ENCODE measurements around the gene FOXS1.

FOXS1 gene

DNA sequence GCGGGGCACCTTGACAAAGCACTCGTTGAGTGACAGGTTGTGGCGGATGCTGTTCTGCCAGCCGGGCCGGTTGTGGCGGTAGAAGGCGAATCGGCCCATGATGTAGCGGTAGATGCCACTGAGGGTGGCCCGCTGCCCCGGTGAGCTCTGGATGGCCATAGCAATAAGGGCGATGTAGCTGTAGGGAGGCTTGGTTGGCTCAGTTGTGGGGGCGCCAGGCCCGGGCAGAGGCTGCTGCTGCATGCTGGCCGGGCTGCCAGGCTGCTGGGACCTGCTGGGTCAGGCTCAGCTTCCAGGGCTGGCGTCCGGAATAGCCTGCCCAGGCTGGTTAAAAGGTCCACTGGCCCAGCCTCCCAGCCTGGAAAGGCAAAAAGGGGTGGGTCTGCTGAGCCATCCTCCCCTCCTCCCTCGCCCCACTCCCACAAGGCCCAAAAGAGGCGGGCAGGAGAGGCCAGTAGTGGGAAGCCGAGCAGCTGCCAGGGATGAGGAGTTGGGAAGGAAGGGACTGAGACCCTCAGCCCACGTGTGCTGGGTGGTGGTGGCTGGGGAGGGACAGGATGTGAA is at the start of gene FOXS1:
Gene FOXS1, minus strand, starts transcription at position 305 of the 564 bp plus-strand sequence. Its CDS starts 62 bp downstream, at position 243.
- no peak within 1 kb of the TSS for H3K4me3 ChIP-seq (ENCODE audit: low read depth in 1 of 2, low read length in 2 of 2)
- H3K9me3 ChIP-seq (ENCODE audit: insufficient read depth, low read length, severe bottlenecking) = no peaks in the 10 kb centered on the region
- no peaks in the 10 kb centered on the region for H3K36me3 ChIP-seq (ENCODE audit: insufficient read depth, low read length)
- H2AFZ ChIP-seq (ENCODE audit: low read depth, low read length) = no peak within 1 kb of the TSS
- DNase-seq (no peak), ATAC-seq (ENCODE audit: insufficient read depth, low read depth) (no peak)
- no peaks in the 10 kb centered on the region for H3K4me1 ChIP-seq (ENCODE audit: insufficient read depth, low read length)
- H3K9ac ChIP-seq (ENCODE audit: low read depth, low read length) = no peak within 1 kb of the TSS
- H3K27me3 ChIP-seq (ENCODE audit: insufficient read depth, low read length, poor library complexity) = no peaks in the 10 kb centered on the region
- no peak within 1 kb of the TSS for H3K27ac ChIP-seq (ENCODE audit: low read length)
- no peak within 1 kb of the TSS for H3K4me2 ChIP-seq (ENCODE audit: insufficient read depth, low read length)
- peaks cover 9% of the 10 kb centered on the region for H4K20me1 ChIP-seq (ENCODE audit: insufficient read depth, low read length)
- TF ChIP-seq, protein P1, sequence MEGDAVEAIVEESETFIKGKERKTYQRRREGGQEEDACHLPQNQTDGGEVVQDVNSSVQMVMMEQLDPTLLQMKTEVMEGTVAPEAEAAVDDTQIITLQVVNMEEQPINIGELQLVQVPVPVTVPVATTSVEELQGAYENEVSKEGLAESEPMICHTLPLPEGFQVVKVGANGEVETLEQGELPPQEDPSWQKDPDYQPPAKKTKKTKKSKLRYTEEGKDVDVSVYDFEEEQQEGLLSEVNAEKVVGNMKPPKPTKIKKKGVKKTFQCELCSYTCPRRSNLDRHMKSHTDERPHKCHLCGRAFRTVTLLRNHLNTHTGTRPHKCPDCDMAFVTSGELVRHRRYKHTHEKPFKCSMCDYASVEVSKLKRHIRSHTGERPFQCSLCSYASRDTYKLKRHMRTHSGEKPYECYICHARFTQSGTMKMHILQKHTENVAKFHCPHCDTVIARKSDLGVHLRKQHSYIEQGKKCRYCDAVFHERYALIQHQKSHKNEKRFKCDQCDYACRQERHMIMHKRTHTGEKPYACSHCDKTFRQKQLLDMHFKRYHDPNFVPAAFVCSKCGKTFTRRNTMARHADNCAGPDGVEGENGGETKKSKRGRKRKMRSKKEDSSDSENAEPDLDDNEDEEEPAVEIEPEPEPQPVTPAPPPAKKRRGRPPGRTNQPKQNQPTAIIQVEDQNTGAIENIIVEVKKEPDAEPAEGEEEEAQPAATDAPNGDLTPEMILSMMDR (IDR thresholded peaks at IDR 0.05; ENCODE audit: borderline replicate concordance, extremely low read depth, low read length, poor library complexity, severe bottlenecking) = no peak
- no peak for TF ChIP-seq EZH2 (IDR thresholded peaks at IDR 0.05; ENCODE audit: borderline replicate concordance, low read depth, low read length, severe bottlenecking)
- no peaks in the 10 kb centered on the region for H3K79me2 ChIP-seq (ENCODE audit: insufficient read depth, low read length)

DNA sequence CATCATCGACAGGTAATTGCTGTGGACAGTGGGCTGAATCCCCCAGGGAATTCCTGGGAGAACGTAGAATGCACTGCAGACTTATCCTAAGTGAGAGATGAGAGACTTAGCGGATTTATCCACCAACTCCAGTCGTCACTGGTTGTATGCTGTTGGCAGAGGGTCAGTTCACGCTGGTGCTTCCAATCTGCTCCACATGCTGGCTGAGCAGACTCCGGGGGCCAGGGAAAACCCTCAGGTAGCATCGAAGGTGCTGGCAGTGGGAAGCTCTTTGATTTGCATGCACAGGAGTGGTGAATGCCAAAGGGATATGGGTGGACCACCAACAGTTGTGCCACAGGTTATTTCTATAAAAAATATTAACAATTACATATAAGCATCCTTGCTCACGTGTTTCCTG is 45.2 kb upstream of the FOXS1 start:
- H3K27me3 ChIP-seq (ENCODE audit: insufficient read depth, low read length, poor library complexity) = peaks cover 5% of the 10 kb centered on the region
- no peak overlapping the region for H2AFZ ChIP-seq (ENCODE audit: low read depth, low read length)
- TF ChIP-seq, protein P1 (IDR thresholded peaks at IDR 0.05; ENCODE audit: borderline replicate concordance, extremely low read depth, low read length, poor library complexity, severe bottlenecking) = no peak
- TF ChIP-seq EZH2 (IDR thresholded peaks at IDR 0.05; ENCODE audit: borderline replicate concordance, low read depth, low read length, severe bottlenecking) = no peak
- DNase-seq = no peak
- no peaks in the 10 kb centered on the region for H3K4me1 ChIP-seq (ENCODE audit: insufficient read depth, low read length)
- no peak overlapping the region for H3K4me2 ChIP-seq (ENCODE audit: insufficient read depth, low read length)
- no peak overlapping the region for H3K27ac ChIP-seq (ENCODE audit: low read length)
- H3K9me3 ChIP-seq (ENCODE audit: insufficient read depth, low read length, severe bottlenecking) = no peaks in the 10 kb centered on the region
- no peaks in the 10 kb centered on the region for H4K20me1 ChIP-seq (ENCODE audit: insufficient read depth, low read length)
- no peak overlapping the region for H3K4me3 ChIP-seq (ENCODE audit: low read depth in 1 of 2, low read length in 2 of 2)
- H3K79me2 ChIP-seq (ENCODE audit: insufficient read depth, low read length) = no peaks in the 10 kb centered on the region
- ATAC-seq (ENCODE audit: insufficient read depth, low read depth) = no peak
- no peaks in the 10 kb centered on the region for H3K36me3 ChIP-seq (ENCODE audit: insufficient read depth, low read length)
- H3K9ac ChIP-seq (ENCODE audit: low read depth, low read length) = no peak overlapping the region

DNA sequence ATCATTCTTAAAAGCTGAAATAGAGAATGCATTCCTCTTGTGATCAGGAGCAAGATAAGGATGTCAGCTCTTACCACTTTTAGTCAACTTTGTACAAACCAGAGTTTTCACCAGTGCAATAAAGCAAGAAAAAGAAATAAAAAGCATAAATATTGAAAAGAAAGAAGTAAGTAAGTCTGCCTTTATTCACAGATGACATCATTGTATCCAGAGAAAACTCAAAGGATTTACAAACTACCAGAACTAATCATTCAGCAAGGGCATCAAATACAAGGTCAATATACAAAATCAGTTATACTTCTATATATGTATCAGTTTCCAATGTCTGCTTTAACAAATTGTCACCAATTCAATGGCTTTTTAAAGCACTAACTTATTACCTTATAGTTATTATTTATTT is 38.4 kb upstream of the FOXS1 start:
- no peaks in the 10 kb centered on the region for H3K79me2 ChIP-seq (ENCODE audit: insufficient read depth, low read length)
- no peaks in the 10 kb centered on the region for H3K27me3 ChIP-seq (ENCODE audit: insufficient read depth, low read length, poor library complexity)
- H3K4me1 ChIP-seq (ENCODE audit: insufficient read depth, low read length) = peaks cover 13% of the 10 kb centered on the region
- no peak overlapping the region for H3K9ac ChIP-seq (ENCODE audit: low read depth, low read length)
- ATAC-seq (ENCODE audit: insufficient read depth, low read depth) (no peak), DNase-seq (no peak)
- H2AFZ ChIP-seq (ENCODE audit: low read depth, low read length) = no peak overlapping the region
- TF ChIP-seq EZH2 (IDR thresholded peaks at IDR 0.05; ENCODE audit: borderline replicate concordance, low read depth, low read length, severe bottlenecking) = no peak
- no peak overlapping the region for H3K4me3 ChIP-seq (ENCODE audit: low read depth in 1 of 2, low read length in 2 of 2)
- no peak overlapping the region for H3K4me2 ChIP-seq (ENCODE audit: insufficient read depth, low read length)
- no peaks in the 10 kb centered on the region for H3K9me3 ChIP-seq (ENCODE audit: insufficient read depth, low read length, severe bottlenecking)
- no peaks in the 10 kb centered on the region for H3K36me3 ChIP-seq (ENCODE audit: insufficient read depth, low read length)
- H4K20me1 ChIP-seq (ENCODE audit: insufficient read depth, low read length) = no peaks in the 10 kb centered on the region
- H3K27ac ChIP-seq (ENCODE audit: low read length) = no peak overlapping the region

DNA sequence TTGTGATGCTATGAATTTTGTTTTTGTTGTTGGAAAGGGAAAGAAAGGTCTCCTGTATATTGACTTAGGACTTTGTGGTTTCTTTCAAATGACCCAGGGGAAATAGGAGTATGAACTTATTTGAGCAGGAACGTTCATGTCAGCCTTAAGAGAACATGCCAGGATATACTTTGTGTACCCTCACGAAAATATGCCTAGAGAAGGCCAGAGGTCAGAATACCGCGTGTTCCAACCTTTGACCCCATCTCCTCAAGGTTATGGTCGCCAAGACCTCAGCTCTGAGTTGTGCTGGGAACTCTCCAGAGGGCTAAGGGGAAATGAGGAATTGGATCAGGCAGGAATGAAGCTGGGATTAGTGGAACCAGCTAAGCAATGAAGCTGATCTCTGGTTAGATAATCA is 36.5 kb upstream of the FOXS1 start:
- TF ChIP-seq, protein P1 (IDR thresholded peaks at IDR 0.05; ENCODE audit: borderline replicate concordance, extremely low read depth, low read length, poor library complexity, severe bottlenecking) = no peak
- TF ChIP-seq EZH2 (IDR thresholded peaks at IDR 0.05; ENCODE audit: borderline replicate concordance, low read depth, low read length, severe bottlenecking) = no peak
- Histone ChIP-seq H3K36me3 (ENCODE audit: insufficient read depth, low read length) (no peaks in the 10 kb centered on the region), H3K4me2 (ENCODE audit: insufficient read depth, low read length) (no peak overlapping the region), H2AFZ (ENCODE audit: low read depth, low read length) (no peak overlapping the region), H4K20me1 (ENCODE audit: insufficient read depth, low read length) (no peaks in the 10 kb centered on the region), H3K27ac (ENCODE audit: low read length) (no peak overlapping the region), H3K4me3 (ENCODE audit: low read depth in 1 of 2, low read length in 2 of 2) (no peak overlapping the region), H3K27me3 (ENCODE audit: insufficient read depth, low read length, poor library complexity) (no peaks in the 10 kb centered on the region), H3K4me1 (ENCODE audit: insufficient read depth, low read length) (peaks cover 13% of the 10 kb centered on the region), H3K79me2 (ENCODE audit: insufficient read depth, low read length) (no peaks in the 10 kb centered on the region), H3K9ac (ENCODE audit: low read depth, low read length) (no peak overlapping the region), H3K9me3 (ENCODE audit: insufficient read depth, low read length, severe bottlenecking) (no peaks in the 10 kb centered on the region)
- no peak for DNase-seq
- ATAC-seq (ENCODE audit: insufficient read depth, low read depth) = no peak
